Aortic smooth muscle cell (primary cell): ENCODE data around the gene MYDGF. TPM values are rescaled to one million over a fixed set of nuclear protein-coding genes. Genes with fewer than 3 reads are reported as not detected.

ENCODE experiments used
- total RNA-seq: library from RNA; depleted of rRNA; stranded (reverse); fragments of >200 nt; gene quantifications from 2 replicates; pipeline ENCODE4 v1.2.3, GENCODE V29; 2014

MYDGF gene
- 263 and 266 TPM in 2 replicates for total RNA-seq

DNA sequence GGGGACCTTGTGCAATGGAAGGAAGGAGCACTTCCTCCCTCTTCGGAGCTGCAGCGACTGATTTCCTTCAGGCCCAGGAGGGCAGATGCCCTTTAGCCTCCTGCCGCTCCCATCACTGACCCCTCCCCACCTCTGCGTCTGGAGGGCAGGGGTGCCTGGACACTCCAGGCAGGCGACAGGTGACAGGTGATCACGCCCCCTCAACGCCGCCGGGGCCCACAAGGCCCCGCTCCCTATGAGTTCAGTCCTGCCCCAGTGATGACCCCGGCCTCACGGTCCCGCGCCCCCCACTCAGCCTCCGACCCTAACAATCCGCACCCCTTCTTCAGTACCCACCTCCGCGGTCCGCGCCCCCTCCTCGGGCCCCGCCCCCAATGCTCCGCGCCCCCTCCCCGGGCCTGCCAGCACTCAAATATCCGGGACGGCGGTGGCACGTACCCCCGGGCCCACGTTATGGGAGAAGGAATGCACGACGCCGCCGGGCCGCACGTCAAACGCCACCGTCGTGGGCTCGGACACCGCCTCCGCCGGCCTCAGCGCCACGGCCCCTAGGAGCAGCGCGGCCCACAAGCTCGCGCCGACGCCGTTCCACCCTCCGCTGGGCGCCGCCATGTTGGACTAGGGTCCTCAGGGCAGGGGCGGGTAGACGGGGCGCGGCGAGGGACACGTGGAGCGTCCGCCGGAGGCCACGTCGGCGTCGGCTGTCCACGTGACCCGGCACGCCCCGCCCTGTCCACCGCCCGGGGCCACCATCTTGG lies at the start of gene MYDGF:
MYDGF (minus strand) TSS at position 620 of the 758 bp plus-strand sequence; CDS start at position 612, 8 bp downstream.

DNA sequence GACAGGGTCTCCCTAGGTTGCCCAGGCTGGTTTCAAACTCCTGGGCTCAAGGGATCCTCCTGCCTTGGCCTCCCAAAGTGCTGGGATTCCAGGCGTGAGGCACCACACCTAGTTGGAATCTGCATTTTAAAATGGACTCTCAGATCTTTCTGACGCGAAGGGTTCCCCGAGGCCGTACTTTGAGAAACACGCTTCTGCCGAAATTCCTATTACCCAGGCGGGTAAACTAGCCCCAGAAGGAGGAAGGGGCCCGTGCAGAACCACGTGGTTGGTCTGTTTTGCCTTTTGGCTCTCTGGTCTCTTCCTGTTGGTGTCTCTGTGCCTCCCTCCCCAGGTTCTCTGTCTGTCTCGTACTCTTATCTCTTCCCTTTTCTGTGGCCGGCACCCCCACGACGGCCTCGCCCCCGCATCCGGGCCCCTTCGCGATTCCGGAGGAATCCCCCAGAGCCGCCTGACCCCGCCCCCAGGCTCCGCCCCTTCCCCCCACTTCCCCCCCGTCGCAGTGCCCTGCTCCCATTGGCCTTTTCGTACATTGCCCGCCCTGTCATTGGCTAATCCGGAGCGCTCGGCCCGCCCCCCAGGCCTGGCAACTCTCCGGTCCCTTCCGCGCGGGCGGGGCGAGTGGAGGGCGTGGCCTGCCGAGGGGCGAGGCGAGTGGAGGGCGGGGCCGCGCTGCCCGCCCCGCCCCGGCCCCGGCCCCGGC lies 31.2 kb downstream of the MYDGF start, which contains the start of gene TNFAIP8L1:
TNFAIP8L1 (plus strand) TSS at position 689 of the 703 bp plus-strand sequence. CDS start 12,354 bp downstream, outside the sequence.

Other genes with a start within 250 kb of the MYDGF start
- 94.1 and 105 TPM in 2 replicates for gene UBXN6, start 212.5 kb downstream of the MYDGF start, total RNA-seq
- 51.4 and 66.2 TPM in 2 replicates for gene HDGFL2, start 198.0 kb downstream of the MYDGF start, total RNA-seq
- under 0.01 and 0.06 TPM in 2 replicates for gene PLIN4, start 151.9 kb downstream of the MYDGF start, total RNA-seq
- not detected in 2 replicates for gene PLIN5, start 135.1 kb downstream of the MYDGF start, total RNA-seq
- gene LRG1, start 130.3 kb downstream of the MYDGF start, total RNA-seq = not detected in 2 replicates
- 1.3 and 3.6 TPM in 2 replicates for gene SEMA6B, start 110.7 kb downstream of the MYDGF start, total RNA-seq
- 2.4 and 3.3 TPM in 2 replicates for gene TNFAIP8L1, start 30.8 kb downstream of the MYDGF start, total RNA-seq
- 26.5 and 35.3 TPM in 2 replicates for gene DPP9, start 53.5 kb upstream of the MYDGF start, total RNA-seq
- gene FEM1A, start 121.4 kb upstream of the MYDGF start, total RNA-seq = 7.1 and 10.4 TPM in 2 replicates
- 2.0 and 2.8 TPM in 2 replicates for gene TICAM1, start 161.4 kb upstream of the MYDGF start, total RNA-seq
- gene PLIN3, start 197.3 kb upstream of the MYDGF start, total RNA-seq = 254 and 348 TPM in 2 replicates
- gene ARRDC5, start 232.6 kb upstream of the MYDGF start, total RNA-seq = not detected in 2 replicates
- gene UHRF1, start 239.2 kb upstream of the MYDGF start, total RNA-seq = 21.1 and 63.0 TPM in 2 replicates